ENCODE results near the gene BMF.

The BMF gene

DNA sequence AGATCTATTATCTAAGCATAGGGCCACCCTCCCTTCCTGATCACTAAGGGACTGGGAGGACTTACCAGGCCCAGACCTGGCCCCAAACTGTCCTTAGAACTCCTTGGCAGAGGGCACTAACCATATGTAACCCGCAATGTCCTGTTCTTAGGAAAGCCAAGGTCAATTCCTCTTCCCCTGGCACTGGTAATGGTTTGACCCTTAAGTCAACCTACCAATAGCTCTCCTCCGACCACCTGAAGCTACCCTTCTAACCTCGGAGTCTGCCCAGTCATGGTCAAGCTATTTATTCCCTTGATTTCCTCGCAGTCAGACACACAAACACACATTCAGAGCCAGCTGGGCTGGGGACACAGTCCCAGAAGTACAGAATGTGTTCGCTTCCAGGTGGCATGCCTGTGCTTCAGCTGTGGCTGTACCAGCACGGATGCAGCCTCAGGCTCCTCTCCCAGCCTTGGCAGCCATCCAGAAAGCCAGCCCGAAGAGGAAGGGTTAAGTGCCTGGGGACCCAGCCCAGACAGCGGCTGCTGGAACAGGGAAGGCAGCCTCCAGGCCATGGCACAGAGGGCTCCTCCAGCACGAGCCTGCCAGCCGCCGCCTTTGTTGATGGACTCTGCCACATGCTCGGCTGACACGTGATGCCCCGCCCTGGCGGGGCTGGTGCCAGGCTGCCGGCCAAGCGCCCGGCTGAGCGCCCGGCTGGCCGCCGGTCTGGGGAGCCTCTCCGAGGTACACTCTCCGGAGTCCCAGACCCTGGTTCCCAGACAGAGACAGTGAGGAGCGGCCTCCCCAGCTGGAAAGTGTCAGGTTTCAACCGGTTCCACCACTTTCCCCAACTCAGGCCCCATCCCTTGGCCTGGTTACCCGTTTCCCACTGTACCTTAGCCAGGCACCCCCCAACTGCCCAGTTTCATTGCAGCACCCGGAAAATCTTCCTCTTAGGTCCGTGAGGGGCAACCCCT is 5.5 kb downstream of the BMF start:
- no peak for ATAC-seq

DNA sequence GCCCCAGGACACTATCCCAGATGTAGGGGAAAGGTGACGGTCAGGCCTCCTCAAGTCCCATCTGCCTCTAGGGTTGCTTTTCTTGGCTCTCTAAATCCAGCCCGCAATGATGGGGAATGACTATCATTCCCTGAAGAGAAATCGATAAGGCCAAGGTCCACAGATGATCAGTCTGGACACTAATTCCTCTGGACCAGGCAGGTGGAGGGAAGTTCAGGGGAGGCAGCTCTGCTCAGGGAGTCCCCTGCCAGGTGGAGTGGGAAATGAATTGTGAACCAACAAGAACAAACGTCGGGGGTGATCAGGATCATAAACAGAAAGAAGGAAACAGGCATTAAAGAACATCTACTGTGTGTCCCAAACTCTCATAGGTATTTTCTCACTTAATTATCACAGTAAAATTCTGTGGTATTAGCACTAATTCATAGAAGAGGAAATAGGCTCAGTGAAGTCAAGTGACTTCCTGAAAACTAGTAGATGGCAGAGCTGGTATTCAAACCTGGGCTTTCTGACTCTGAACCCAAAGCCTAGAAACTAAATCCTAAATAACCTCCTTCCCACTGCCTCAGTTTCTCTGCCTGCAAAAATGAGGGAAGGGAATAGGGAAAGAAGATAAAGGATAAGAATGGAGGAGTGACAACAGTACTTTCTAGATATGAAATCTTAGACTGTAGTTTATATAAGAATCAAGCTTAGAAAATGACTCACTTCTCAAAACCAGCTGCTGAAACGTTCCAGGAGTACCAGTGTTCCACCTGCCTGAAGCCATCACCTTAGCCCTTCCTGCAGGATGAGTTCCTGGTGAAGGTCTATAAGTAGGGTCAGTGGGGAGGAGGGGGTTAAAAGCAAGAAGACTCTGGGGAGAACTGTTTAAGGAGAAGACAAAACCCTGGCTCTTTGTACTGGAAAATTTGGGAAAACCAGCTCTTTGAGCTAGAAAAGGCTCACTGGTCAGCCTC is 7.5 kb downstream of the BMF start:
- no peak for ATAC-seq

GRCh38 chr15:40100123-40100946 is 8.3 kb downstream of the BMF start:
- ATAC-seq: no peak

- peak; percentile 95 to 98 for ATAC-seq
Observed at GRCh38 chr15:40098489-40099261, 10.0 kb downstream of the BMF start.

GRCh38 chr15:40097968-40098476 is 10.7 kb downstream of the BMF start:
- ATAC-seq: no peak

- ATAC-seq: no peak
Observed at GRCh38 chr15:40097096-40097967, 11.3 kb downstream of the BMF start.

GRCh38 chr15:40096094-40096891 is 12.4 kb downstream of the BMF start:
- ATAC-seq: peak; percentile 27

GRCh38 chr15:40095371-40096093 is 13.1 kb downstream of the BMF start:
- no peak for ATAC-seq

GRCh38 chr15:40094156-40094555 is 14.5 kb downstream of the BMF start:
- no peak for ATAC-seq

DNA sequence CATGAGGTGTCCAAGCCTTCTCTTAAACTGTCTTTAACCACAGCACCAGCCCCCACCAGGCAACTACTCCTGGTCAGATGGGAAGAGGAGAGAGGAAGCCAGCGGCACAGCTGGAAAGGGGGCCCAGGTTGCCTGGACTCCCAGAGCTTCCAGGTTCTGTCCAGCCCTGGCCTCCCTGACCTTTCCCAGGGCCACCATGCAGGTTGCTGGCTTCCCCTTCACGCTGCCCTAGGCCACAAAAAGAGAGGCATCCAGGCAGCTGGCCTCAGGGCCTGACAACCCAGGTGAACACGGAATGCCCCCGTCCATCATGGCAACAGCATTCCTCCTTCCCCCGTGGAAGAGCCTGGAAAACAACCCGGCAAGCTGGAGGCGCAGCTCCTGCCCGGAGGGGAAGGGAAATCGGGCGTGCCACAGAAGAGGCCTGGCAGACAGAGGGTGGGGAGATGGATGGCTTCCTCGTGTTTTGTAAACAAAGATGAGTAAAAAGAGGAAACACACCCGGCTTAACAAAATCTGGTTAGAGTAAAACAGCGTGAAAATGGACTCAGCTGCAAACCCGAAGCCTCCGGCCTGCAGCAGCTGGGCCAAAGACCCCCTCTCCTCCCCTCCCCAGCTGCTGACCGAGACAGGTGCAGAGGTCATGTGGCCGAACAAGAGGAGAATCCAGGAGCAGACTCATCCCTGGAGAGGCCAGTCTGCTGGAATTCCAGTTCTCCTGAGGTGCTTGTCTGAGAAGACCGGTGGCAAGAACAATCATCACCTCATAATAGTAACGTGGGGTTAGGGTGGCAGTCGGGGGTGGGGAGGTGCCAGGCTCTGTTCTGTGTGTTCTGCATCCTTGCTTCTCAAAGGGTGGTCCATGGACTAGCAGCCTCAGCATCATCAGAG is 15.5 kb downstream of the BMF start:
- ATAC-seq: no peak

DNA sequence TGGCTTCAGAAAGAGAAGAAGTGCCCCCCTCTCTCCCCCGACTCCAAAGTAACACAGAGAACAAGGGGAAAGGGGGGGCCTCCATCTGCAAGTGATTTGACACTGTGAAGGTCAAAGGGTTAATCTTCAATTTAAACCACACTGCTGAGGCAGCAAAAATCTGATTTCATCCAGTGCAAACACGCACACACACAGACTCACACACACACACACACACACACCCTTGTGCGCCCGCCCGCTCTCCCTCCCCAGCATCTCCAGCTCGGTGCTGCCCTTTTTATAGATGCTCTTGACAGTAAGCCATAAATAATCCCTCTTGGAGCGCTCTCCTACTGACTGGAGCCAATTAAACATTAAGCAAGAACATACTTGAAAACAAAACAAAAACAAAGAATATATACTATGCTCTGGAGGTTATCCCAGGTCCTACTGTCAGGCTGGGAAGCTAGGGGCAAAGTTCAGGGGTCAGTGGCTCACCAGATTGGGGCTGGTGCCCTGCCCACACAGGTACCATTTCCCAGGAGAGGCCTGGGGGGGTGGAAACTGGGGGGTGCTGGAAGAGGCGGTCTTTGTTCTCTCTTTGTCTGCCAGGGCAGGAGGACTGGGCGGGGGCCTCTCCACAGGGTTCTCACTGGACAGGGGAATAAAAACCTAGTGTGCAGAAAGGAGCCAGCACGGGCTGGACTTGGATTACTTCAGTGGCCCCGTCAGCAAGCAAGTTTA is 16.3 kb downstream of the BMF start:
- no peak for ATAC-seq

- ATAC-seq: no peak
Observed at GRCh38 chr15:40091861-40092255, 16.8 kb downstream of the BMF start.

DNA sequence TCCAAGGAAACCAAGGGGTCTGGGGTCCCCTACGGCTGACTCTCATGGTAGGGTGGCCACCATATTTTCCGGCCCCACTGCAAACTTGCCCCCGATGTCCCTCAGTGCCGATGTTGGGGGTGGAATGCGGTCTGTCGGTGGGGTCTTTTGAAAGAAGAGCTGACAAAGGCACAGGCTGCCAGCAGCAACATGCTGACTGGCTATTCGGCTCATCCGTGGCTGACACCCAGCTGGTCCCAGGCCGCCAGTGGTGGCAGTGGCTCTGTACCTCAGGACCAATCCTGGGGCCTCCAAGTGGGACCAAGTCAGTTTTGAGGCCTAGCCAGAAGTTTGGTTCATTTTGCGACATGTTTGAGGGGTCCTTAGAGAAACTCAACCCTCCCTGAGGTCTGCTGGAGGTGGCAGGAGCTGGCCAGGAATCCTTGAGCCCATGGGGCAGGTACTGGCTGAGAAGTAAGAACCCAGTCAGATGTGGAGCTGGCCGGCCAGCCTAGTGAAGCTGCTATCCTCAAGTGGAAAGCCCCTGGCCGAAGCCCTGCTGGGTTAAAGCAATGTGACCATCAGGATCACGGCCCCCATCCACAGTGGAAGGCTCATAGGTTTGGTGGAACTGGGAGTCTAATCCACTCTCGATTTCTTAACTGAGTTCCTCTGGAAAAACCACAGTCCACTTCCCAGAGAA is 17.8 kb downstream of the BMF start:
- no peak for ATAC-seq

GRCh38 chr15:40088929-40089755 is 19.5 kb downstream of the BMF start:
- ATAC-seq: no peak
